Hypothalamus (tissue), 51 donors: ENCODE results near the gene TUBGCP3.

Source experiments
- DNase-seq, 51 donors: peaks; one replicate each; lab custom pipeline; 2025; lab: John Stamatoyannopoulos, UW

Gene TUBGCP3

GRCh38 chr13:112444416-112445399 lies 143.2 kb downstream of the TUBGCP3 start:
- DNase-seq = no peak

- DNase-seq = peak in 45 of 51 donors; percentile 11 to 73 (median 46)
Measured at GRCh38 chr13:112443995-112444311, 144.0 kb downstream of the TUBGCP3 start.

GRCh38 chr13:112443191-112443994 lies 144.6 kb downstream of the TUBGCP3 start:
- DNase-seq = peak in 11 of 51 donors; percentile 2 to 38 (median 12)

GRCh38 chr13:112442483-112443090 lies 145.4 kb downstream of the TUBGCP3 start:
- no peak for DNase-seq

GRCh38 chr13:112441779-112442310 lies 146.1 kb downstream of the TUBGCP3 start:
- no peak for DNase-seq

- DNase-seq = no peak
Measured at GRCh38 chr13:112441226-112441625, 146.7 kb downstream of the TUBGCP3 start.

GRCh38 chr13:112438515-112438914 lies 149.4 kb downstream of the TUBGCP3 start:
- no peak for DNase-seq

GRCh38 chr13:112438094-112438493 lies 149.9 kb downstream of the TUBGCP3 start:
- DNase-seq = no peak

GRCh38 chr13:112435973-112436372 lies 152.0 kb downstream of the TUBGCP3 start:
- DNase-seq = no peak
